ENCODE results near the gene SPATA31D3. TPM values are rescaled to one million over a fixed set of nuclear protein-coding genes. Genes with fewer than 3 reads are reported as not detected.

Gene SPATA31D3
- total RNA-seq, 4 donors from 2014 or later, result not detected

DNA sequence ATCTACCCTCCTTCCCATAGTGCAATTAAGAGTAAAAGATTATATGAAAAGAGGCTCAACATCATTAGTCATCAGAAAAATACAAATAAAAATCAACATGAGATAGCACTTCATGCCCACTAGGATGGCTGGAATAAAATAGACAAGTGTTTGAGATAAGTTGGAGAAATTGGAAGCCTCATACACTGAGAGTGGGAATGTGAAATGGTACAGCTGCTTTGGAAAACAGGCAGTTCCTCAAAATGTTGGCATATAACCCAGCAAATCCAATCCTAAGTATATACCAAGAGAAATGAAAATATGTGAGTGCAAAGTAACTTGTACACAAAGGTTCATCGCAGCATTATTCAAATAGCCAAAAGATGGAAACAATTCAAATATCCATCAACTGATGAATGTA, 9.8 kb downstream of the SPATA31D3 start:
- no peak for ATAC-seq
- Histone ChIP-seq H3K4me3 (no peak overlapping the region), H3K4me1 (no peaks in the 10 kb centered on the region), H3K27me3 (no peaks in the 10 kb centered on the region), H3K9me3 (peaks cover 0 to 16% (median 0%) of the 10 kb centered on the region in 3 donors), H3K27ac (no peak overlapping the region), H3K36me3 (no peaks in the 10 kb centered on the region)
- WGBS, 2 donors (ENCODE audit: low coverage in 1 of 2), result 52 to 88% methylated on average over 1 of the region's 1 CpG
- TF ChIP-seq POLR2AphosphoS5 (IDR thresholded peaks at IDR 0.05), result no peak
- TF ChIP-seq, protein P1, sequence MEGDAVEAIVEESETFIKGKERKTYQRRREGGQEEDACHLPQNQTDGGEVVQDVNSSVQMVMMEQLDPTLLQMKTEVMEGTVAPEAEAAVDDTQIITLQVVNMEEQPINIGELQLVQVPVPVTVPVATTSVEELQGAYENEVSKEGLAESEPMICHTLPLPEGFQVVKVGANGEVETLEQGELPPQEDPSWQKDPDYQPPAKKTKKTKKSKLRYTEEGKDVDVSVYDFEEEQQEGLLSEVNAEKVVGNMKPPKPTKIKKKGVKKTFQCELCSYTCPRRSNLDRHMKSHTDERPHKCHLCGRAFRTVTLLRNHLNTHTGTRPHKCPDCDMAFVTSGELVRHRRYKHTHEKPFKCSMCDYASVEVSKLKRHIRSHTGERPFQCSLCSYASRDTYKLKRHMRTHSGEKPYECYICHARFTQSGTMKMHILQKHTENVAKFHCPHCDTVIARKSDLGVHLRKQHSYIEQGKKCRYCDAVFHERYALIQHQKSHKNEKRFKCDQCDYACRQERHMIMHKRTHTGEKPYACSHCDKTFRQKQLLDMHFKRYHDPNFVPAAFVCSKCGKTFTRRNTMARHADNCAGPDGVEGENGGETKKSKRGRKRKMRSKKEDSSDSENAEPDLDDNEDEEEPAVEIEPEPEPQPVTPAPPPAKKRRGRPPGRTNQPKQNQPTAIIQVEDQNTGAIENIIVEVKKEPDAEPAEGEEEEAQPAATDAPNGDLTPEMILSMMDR (IDR thresholded peaks at IDR 0.05), result no peak
- no peak for TF ChIP-seq POLR2A (IDR thresholded peaks at IDR 0.05)
- no peak for TF ChIP-seq EP300 (IDR thresholded peaks at IDR 0.05)

DNA sequence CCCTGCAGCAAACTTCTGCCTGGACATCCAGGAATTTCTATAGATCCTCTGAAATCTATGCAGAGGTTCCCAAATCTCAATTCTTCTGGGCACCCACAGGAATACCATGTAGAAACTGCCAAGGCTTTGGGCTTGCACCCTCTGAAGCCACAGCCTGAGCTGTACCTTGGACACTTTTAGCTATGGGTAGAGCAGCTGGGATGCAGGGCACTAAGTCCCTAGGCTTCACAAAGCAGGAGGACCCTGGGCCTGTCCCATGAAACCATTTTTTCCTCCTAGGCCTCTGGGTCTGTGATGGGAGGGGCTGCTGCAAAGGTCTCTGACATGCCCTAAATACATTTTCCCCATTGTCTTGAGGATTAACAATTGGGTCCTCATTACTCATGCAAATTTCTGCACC, 12.3 kb downstream of the SPATA31D3 start:
- peaks cover 0 to 16% (median 0%) of the 10 kb centered on the region in 3 donors for H3K9me3 ChIP-seq
- no peak for ATAC-seq
- H3K36me3 ChIP-seq, result no peaks in the 10 kb centered on the region
- no peaks in the 10 kb centered on the region for H3K4me1 ChIP-seq
- no peaks in the 10 kb centered on the region for H3K27me3 ChIP-seq
- H3K4me3 ChIP-seq, result no peak overlapping the region
- no peak overlapping the region for H3K27ac ChIP-seq
- TF ChIP-seq POLR2A (IDR thresholded peaks at IDR 0.05), result no peak
- TF ChIP-seq POLR2AphosphoS5 (IDR thresholded peaks at IDR 0.05), result no peak
- TF ChIP-seq EP300 (IDR thresholded peaks at IDR 0.05), result no peak
- TF ChIP-seq, protein P1 (IDR thresholded peaks at IDR 0.05), result no peak

DNA sequence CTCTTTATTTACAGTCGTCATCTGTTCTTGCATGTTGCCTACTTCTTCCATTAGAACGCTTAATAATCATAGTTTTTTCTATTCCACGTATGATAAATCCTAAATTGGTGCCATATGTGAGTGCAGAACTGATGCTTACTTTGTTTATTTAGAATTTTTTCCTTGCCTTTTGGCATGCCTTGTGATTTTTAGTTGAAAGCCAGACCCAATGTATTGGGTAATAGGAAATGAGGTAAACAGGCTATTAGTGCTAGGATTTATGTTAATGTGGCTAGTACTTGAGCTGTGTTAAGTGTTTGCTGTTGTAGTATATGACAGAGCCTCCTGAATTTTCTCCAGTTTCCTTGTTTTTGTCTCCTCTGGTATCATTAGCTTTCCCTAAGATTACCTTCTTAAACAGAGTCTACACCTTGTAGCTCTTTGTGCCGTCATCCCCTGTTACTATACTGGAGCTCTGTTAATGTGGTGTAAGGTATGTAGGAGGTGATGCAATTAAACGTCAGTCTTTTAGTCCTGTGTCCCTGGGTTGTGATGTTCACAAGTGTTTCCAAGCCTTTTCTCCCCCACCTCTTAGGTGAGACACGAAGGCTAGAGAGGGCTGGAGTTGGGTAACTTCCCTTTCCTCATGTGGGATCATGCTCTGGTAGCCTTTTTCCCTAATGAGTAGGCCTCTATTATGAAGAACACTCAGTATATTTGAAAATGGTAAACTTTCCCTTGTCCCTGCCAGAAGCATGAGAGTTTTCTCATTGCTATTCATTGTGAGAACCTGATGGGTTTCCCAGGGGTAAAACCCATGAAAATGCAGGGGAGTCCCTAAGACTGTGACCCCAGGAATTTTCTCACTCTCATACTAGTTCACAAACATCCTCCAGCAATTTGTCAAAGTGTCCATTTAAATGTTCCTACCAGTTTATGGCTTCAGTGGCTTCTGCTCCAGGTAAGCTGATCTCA, 21.2 kb downstream of the SPATA31D3 start:
- no peak overlapping the region for H3K4me3 ChIP-seq
- no peaks in the 10 kb centered on the region for H3K4me1 ChIP-seq
- 82 to 92% methylated on average over 3 to 4 of the region's 6 CpGs for WGBS, 2 donors (ENCODE audit: low coverage in 1 of 2)
- peaks cover 0 to 4% (median 0%) of the 10 kb centered on the region in 3 donors for H3K9me3 ChIP-seq
- H3K27me3 ChIP-seq, result no peaks in the 10 kb centered on the region
- ATAC-seq, result no peak
- H3K27ac ChIP-seq, result no peak overlapping the region
- TF ChIP-seq POLR2AphosphoS5 (IDR thresholded peaks at IDR 0.05) (no peak), EP300 (IDR thresholded peaks at IDR 0.05) (no peak), POLR2A (IDR thresholded peaks at IDR 0.05) (no peak)
- TF ChIP-seq, protein P1 (IDR thresholded peaks at IDR 0.05), result no peak
- no peaks in the 10 kb centered on the region for H3K36me3 ChIP-seq

DNA sequence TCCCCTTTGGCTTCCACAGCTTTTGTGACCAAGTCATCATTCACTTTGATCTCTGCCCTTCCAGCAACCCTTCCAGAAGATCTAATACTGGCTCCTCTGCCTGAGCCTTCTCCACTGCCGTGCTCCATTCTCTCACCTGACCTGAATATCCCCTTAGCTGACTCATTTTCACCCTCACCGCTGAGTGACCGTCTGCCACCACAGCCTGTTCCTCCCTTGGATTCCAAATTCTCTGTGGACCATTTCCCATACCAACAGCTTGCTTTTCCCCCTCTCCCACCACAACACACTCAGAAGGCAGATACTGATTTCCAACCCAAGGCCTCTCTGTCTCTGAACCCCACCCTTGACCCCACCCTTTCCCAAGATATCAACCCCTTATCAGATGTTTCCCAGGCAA, 24.7 kb downstream of the SPATA31D3 start:
- ATAC-seq, result no peak

More for the DNA sequence above, 24.7 kb downstream of the SPATA31D3 start:
- TF ChIP-seq, protein P1 (IDR thresholded peaks at IDR 0.05), result no peak
- TF ChIP-seq POLR2AphosphoS5 (IDR thresholded peaks at IDR 0.05) (no peak), EP300 (IDR thresholded peaks at IDR 0.05) (no peak), POLR2A (IDR thresholded peaks at IDR 0.05) (no peak)
- Histone ChIP-seq H3K4me1 (no peaks in the 10 kb centered on the region), H3K27ac (no peak overlapping the region), H3K36me3 (no peaks in the 10 kb centered on the region), H3K9me3 (peaks cover 0 to 4% (median 0%) of the 10 kb centered on the region in 3 donors), H3K4me3 (no peak overlapping the region), H3K27me3 (no peaks in the 10 kb centered on the region)
- WGBS, 2 donors (ENCODE audit: low coverage in 1 of 2), result 88 to 89% methylated on average over 3 of the region's 3 CpGs

Data from gastroesophageal sphincter (tissue), 4 donors.